Ishikawa (cell line): Measurements from ENCODE around the gene LECT2.

Source experiments
- CEBPB ChIP-seq: IDR thresholded peaks from 2 replicates; pipeline ENCODE4 v1.6.1; 2012
- CREB1 ChIP-seq: IDR thresholded peaks from 2 replicates; pipeline ENCODE4 v1.6.1; 2012; ENCODE audit warnings: low read depth
- EGR1 ChIP-seq: IDR thresholded peaks from 2 replicates; pipeline ENCODE4 v1.6.1; 2012
- EP300 ChIP-seq: IDR thresholded peaks from 2 replicates; pipeline ENCODE4 v1.6.1; 2012; ENCODE audit warnings: borderline replicate concordance
- FOXM1 ChIP-seq: IDR thresholded peaks from 2 replicates; pipeline ENCODE4 v1.6.1; 2012; ENCODE audit warnings: low read depth, borderline replicate concordance
- MAX ChIP-seq: IDR thresholded peaks from 2 replicates; pipeline ENCODE4 v1.6.1; 2012
- NFIC ChIP-seq: IDR thresholded peaks from 2 replicates; pipeline ENCODE4 v1.6.1; 2012
- RAD21 ChIP-seq: IDR thresholded peaks from 2 replicates; pipeline ENCODE4 v1.6.1; 2012; ENCODE audit warnings: low read depth
- REST ChIP-seq: IDR thresholded peaks from 2 replicates; pipeline ENCODE4 v1.6.1; 2012; ENCODE audit warnings: low read depth, mild to moderate bottlenecking
- TAF1 ChIP-seq: IDR thresholded peaks from 2 replicates; pipeline ENCODE4 v1.6.1; 2012; ENCODE audit warnings: low read depth, mild to moderate bottlenecking
- TCF12 ChIP-seq: IDR thresholded peaks from 2 replicates; pipeline ENCODE4 v1.6.1; 2012; ENCODE audit warnings: low read depth
- TEAD4 ChIP-seq: IDR thresholded peaks from 2 replicates; pipeline ENCODE4 v1.6.1; 2012
- USF1 ChIP-seq: IDR thresholded peaks from 2 replicates; pipeline ENCODE4 v1.6.1; 2012
- YY1 ChIP-seq: IDR thresholded peaks from 2 replicates; pipeline ENCODE4 v1.6.1; 2012; ENCODE audit warnings: low read depth
- ZBTB7A ChIP-seq: IDR thresholded peaks from 2 replicates; pipeline ENCODE4 v1.6.1; 2012; ENCODE audit warnings: low read depth

The LECT2 gene

GRCh38 chr5:135952683-135953082, 2.1 kb downstream of the LECT2 start:
- TF ChIP-seq MAX (no peak), YY1 (no peak), CREB1 (no peak), FOXM1 (no peak), EGR1 (no peak), REST (no peak), USF1 (no peak), TCF12 (no peak), TEAD4 (no peak), EP300 (no peak)

GRCh38 chr5:135951807-135952206, 3.0 kb downstream of the LECT2 start:
- no peak for TF ChIP-seq YY1
- no peak for TF ChIP-seq NFIC
- no peak for TF ChIP-seq REST
- TF ChIP-seq CEBPB, result no peak
- no peak for TF ChIP-seq MAX
- no peak for TF ChIP-seq RAD21
- no peak for TF ChIP-seq USF1
- no peak for TF ChIP-seq EP300
- TF ChIP-seq CREB1, result no peak
- TF ChIP-seq TCF12, result no peak
- TF ChIP-seq EGR1, result no peak

- TF ChIP-seq MAX (no peak), RAD21 (no peak), NFIC (no peak), CREB1 (no peak), TAF1 (no peak), EP300 (no peak), ZBTB7A (no peak), TEAD4 (no peak), FOXM1 (no peak), CEBPB (no peak), TCF12 (no peak), REST (no peak), EGR1 (no peak), YY1 (no peak), USF1 (no peak)
Observed at GRCh38 chr5:135951257-135951656, 3.5 kb downstream of the LECT2 start.

- TF ChIP-seq EP300 (no peak), TAF1 (no peak), USF1 (no peak), MAX (no peak), REST (no peak), CREB1 (no peak), EGR1 (no peak), RAD21 (no peak)
Observed at GRCh38 chr5:135950611-135951010, 4.2 kb downstream of the LECT2 start.
